ENCODE data around the gene TALDO1.
A peak's percentile ranks its signal among the peaks of the same experiment; 100 is the strongest.
"Not testable (repeated sequence)": the region's sequence is repeated elsewhere in the genome, so short reads cannot be mapped to it uniquely, and the experiment has no call there.

TALDO1 gene

DNA sequence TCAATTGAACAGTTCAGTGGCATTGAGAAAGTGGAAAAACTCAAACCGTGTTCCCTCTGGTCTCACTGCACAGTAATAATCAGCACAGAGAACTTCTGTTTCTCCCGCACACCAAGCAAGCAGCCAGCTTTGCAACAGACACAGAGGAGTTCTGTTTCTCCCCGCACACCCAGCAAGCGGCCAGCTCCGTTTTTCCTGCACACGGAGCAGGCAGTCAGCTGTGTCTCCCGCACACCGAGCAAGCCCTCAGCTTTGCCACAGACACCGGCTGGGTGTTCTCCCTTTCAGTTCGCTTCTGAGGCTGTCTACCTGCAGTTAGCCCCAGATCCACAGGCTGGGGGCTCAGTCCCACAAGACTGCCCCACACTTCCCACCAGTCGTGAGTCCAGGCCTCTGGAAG, 9.9 kb upstream of the TALDO1 start:
- Histone ChIP-seq H3K36me3 (no peaks in the 10 kb centered on the region), H3K4me1 (no peaks in the 10 kb centered on the region), H3K9me3 (no peaks in the 10 kb centered on the region), H3K4me3 (no peak overlapping the region), H3K27ac (no peak overlapping the region), H3K27me3 (peaks cover 0 to 39% of the 10 kb centered on the region in 2 donors)
- no peak for DNase-seq
- TF ChIP-seq, protein P1, sequence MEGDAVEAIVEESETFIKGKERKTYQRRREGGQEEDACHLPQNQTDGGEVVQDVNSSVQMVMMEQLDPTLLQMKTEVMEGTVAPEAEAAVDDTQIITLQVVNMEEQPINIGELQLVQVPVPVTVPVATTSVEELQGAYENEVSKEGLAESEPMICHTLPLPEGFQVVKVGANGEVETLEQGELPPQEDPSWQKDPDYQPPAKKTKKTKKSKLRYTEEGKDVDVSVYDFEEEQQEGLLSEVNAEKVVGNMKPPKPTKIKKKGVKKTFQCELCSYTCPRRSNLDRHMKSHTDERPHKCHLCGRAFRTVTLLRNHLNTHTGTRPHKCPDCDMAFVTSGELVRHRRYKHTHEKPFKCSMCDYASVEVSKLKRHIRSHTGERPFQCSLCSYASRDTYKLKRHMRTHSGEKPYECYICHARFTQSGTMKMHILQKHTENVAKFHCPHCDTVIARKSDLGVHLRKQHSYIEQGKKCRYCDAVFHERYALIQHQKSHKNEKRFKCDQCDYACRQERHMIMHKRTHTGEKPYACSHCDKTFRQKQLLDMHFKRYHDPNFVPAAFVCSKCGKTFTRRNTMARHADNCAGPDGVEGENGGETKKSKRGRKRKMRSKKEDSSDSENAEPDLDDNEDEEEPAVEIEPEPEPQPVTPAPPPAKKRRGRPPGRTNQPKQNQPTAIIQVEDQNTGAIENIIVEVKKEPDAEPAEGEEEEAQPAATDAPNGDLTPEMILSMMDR (IDR thresholded peaks at IDR 0.05): no peak
- intact Hi-C loops (cut with DNase I; ENCODE audit: low total_unique reads): no loop called here

DNA sequence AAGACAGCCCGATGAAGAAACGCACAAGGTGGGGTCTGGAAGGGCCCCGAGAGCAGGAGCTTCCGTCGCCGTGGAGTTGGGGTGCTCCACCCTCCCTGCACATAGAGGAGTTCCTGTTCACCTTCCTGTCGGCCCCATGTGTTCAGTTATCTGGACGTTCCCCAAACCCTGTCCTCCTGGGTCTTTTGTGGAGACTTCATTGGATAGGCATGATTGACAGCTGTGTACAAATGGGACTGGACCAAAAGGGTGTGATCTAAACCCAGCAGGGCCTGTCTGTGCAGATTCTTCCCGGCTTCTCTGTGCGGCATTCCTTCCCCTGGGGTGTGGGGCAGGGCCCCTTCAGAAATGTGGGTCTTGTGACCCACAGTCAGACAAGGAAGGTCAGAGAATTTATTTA, 9.4 kb upstream of the TALDO1 start:
- H3K36me3 ChIP-seq; DNase-seq; H3K27ac ChIP-seq; H3K4me1 ChIP-seq; intact Hi-C loops (cut with DNase I; ENCODE audit: low total_unique reads); H3K4me3 ChIP-seq; H3K9me3 ChIP-seq: not testable (repeated sequence)
- H3K27me3 ChIP-seq: peaks cover 0 to 34% of the 10 kb centered on the region in 2 donors

DNA sequence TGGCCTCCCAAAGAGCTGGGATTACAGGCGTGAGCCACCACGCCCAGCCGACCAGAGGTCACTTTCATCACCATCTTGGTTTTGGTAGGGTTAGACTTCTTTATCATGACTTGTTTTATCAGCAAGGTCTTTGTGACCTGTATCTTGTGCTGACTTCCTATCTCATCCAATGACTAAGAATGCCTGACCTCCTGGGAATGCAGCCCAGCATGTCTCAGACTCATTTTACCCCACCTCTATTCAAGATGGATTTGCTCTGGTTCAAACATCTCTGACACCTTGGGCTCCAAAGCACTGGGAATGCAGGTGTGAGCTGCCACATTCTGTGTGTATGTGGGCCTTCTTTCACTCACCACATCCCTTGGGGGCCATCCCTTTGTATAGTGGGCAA, 5.1 kb upstream of the TALDO1 start:
- Histone ChIP-seq H3K4me3 (no peak overlapping the region), H3K36me3 (no peaks in the 10 kb centered on the region), H3K27ac (no peak overlapping the region), H3K4me1 (peaks cover 0 to 9% (median 6%) of the 10 kb centered on the region in 4 donors), H3K27me3 (peaks cover 0 to 12% of the 10 kb centered on the region in 2 donors), H3K9me3 (no peaks in the 10 kb centered on the region)
- intact Hi-C loops (cut with DNase I; ENCODE audit: low total_unique reads): no loop called here
- TF ChIP-seq, protein P1 (IDR thresholded peaks at IDR 0.05): no peak
- DNase-seq: no peak

DNA sequence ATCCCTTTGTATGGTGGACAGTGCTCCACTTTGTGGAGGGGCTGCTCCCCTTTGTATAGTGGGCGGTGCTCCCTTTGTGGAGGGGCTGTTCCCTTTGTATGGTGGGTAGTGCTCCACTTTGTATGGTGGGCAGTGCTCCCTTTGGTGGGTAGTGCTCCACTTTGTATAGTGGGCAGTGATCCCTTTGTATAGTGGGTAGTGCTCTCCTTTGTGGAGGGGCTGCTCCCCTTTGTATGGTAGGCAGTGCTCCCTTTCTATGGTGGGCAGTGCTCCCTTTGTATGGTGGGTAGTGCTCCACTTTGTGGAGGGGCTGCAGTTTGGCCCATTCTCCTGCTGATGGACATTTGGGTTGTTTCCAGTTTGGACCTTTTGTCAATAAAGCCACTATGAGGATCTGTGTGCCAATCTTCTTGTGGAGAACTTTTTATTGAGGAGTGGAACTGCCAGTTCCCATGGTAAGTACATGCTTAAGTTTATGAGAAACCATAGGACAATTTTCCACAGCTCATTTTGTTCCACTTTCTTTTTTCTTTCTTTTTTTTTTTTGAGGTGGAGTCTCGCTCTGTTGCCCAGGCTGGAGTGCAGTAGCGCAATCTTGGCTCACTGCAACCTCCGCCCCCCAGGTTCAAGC, 4.6 kb upstream of the TALDO1 start:
- no peak overlapping the region for H3K27ac ChIP-seq
- H3K27me3 ChIP-seq: peaks cover 0 to 10% of the 10 kb centered on the region in 2 donors
- TF ChIP-seq, protein P1 (IDR thresholded peaks at IDR 0.05): no peak
- no peak for DNase-seq
- H3K4me1 ChIP-seq: peaks cover 0 to 10% (median 6%) of the 10 kb centered on the region in 4 donors
- no peaks in the 10 kb centered on the region for H3K9me3 ChIP-seq
- no peak overlapping the region for H3K4me3 ChIP-seq
- intact Hi-C loops (cut with DNase I; ENCODE audit: low total_unique reads): no loop called here
- H3K36me3 ChIP-seq: no peaks in the 10 kb centered on the region

DNA sequence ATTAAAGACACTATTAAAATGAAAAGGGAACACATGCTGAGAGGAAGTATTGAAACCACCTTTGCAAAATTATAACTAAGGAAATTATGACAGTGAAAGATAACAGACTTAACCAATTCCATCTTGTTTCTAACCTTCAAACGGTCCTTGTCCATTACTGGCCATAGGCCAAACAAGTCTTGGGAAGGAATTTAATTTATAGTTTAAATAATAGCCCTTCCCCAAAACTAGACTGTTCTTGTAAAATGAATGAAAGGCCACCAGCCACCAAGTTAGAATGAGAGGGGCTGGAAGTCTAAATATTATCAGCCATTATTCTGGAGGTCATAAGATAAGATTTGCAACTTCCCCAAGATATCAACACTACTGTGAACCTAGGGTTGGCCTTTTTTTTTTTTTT, 1.8 kb upstream of the TALDO1 start:
- TF ChIP-seq, protein P1 (IDR thresholded peaks at IDR 0.05): no peak
- Histone ChIP-seq H3K4me1 (peaks cover 0 to 28% (median 21%) of the 10 kb centered on the region in 4 donors), H3K36me3 (no peaks in the 10 kb centered on the region), H3K4me3 (no peak overlapping the region), H3K27me3 (peaks cover 0 to 5% of the 10 kb centered on the region in 2 donors), H3K9me3 (no peaks in the 10 kb centered on the region), H3K27ac (no peak overlapping the region)
- DNase-seq: no peak
- intact Hi-C loops (cut with DNase I; ENCODE audit: low total_unique reads): no loop called here

DNA sequence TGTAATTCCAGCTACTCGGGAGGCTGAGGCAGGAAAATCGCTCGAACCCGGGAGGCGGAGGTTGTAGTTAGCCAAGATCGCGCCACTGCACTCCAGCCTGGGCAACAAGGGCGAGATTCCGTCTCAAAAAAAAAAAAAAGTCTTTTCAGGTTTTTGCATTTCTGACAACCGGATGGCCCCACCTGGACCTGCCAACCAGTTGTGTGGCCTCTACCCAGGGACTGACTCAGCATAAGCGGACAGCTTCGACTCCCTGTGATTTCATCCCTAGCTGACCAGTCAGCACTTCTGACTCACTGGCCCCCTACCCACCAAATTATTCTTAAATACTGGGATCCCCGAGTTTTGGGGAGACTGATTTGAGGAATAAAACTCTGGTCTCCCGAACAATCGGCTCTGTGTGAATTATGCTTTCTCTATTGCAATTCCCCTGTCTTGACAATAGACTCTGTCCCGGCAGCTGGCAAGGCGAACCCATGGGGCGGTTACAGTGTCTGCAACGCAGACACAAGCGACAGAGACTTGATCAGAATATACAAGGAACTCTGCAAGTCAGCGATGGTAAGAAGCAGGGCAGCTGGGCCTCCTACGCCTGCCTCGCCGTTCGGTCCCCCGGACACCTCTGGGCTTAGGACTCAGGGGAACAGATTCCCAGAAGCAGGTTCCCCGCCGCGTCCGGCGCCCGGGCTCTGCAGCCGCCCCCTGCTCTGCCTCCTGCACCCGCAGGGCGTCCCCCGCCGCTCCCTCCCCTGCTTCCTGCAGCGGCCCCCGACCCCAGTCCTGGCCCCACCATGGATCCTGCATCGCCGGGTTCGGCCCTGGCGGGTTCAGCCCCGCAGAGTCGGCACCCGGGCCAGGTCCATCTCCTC, 741 bp upstream of the TALDO1 start:
- Histone ChIP-seq H3K27ac (peak overlapping the region; percentile 87 to 92), H3K4me1 (peaks cover 0 to 28% (median 21%) of the 10 kb centered on the region in 4 donors), H3K9me3 (no peaks in the 10 kb centered on the region), H3K27me3 (no peaks in the 10 kb centered on the region), H3K36me3 (no peaks in the 10 kb centered on the region), H3K4me3 (peak overlapping the region; percentile 92 to 94)
- no peak for DNase-seq
- TF ChIP-seq, protein P1 (IDR thresholded peaks at IDR 0.05): no peak
- intact Hi-C loops (cut with DNase I; ENCODE audit: low total_unique reads): no loop called here
